Activated naive CD8-positive, alpha-beta T cell treated with anti-CD3 and anti-CD28 coated beads, Interleukin-2, amount 50 U/mL, for 24 hours (primary cell): ENCODE data around the gene KRT38.

Experiments used
- ATAC-seq: fragments of 150-1000 bp; cut with Tn5 transposase; one replicate; pipeline ENCODE4 v1.10.0; 2021
- DNase-seq: peaks from one replicate; pipeline ENCODE4 v3.0.0; 2021
- H3K27ac Mint-ChIP-seq: one replicate; pipeline ENCODE4 v1.8.0; 2021; ENCODE audit warnings: mild to moderate bottlenecking, mixed read lengths
- H3K27me3 Mint-ChIP-seq: one replicate; pipeline ENCODE4 v1.8.0; 2021; ENCODE audit warnings: mixed read lengths
- H3K36me3 Mint-ChIP-seq: one replicate; pipeline ENCODE4 v1.8.0; 2021; ENCODE audit warnings: low read depth, mixed read lengths
- H3K4me1 Mint-ChIP-seq: one replicate; pipeline ENCODE4 v1.8.0; 2021; ENCODE audit warnings: mixed read lengths
- H3K4me3 Mint-ChIP-seq: one replicate; pipeline ENCODE4 v1.8.0; 2021; ENCODE audit warnings: mild to moderate bottlenecking, moderate library complexity, mixed read lengths
- H3K9me3 Mint-ChIP-seq: one replicate; pipeline ENCODE4 v1.8.0; 2021; ENCODE audit warnings: mixed read lengths

KRT38 gene

GRCh38 chr17:41474863-41475262, 34.1 kb upstream of the KRT38 start:
- H3K27me3 Mint-ChIP-seq = no peaks in the 10 kb centered on the region
- ATAC-seq (no peak), DNase-seq (no peak)
- H3K4me3 Mint-ChIP-seq = no peak overlapping the region
- no peaks in the 10 kb centered on the region for H3K36me3 Mint-ChIP-seq
- no peaks in the 10 kb centered on the region for H3K4me1 Mint-ChIP-seq
- no peak overlapping the region for H3K27ac Mint-ChIP-seq
- H3K9me3 Mint-ChIP-seq = no peaks in the 10 kb centered on the region

- no peak for DNase-seq
- Mint-ChIP-seq H3K4me3 (no peak overlapping the region), H3K4me1 (no peaks in the 10 kb centered on the region), H3K36me3 (no peaks in the 10 kb centered on the region), H3K9me3 (no peaks in the 10 kb centered on the region), H3K27me3 (no peaks in the 10 kb centered on the region), H3K27ac (no peak overlapping the region)
- ATAC-seq = no peak
Observed at GRCh38 chr17:41468346-41468745, 27.6 kb upstream of the KRT38 start.

DNA sequence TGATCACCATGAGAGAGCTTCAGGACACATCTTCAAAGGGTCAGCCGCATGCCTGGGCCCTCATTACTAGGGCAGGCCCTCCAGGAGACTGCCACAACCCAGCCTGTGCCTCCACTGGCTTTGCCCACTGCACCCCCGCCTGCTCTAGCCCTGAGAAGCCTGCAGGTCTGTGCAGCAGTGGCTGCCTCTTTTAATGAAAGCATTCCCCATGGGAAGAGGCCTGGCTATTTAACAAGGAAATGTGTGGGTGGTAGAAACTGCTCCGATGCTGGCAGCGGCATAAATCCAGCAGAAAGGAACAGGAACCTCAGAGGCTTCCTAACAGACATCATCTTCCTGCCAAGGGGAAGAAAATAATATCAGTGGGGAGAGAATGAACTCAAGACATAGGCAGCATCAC, 26.8 kb upstream of the KRT38 start:
- H3K4me3 Mint-ChIP-seq = no peak overlapping the region

GRCh38 chr17:41466988-41467387, 26.2 kb upstream of the KRT38 start, which contains the start of gene KRT32:
Gene KRT32 (minus strand): TSS chr17:41467386. CDS start chr17:41467325, 61 bp downstream.
- ATAC-seq = no peak
- DNase-seq = no peak
- no peak within 1 kb of the TSS for H3K27ac Mint-ChIP-seq
- no peaks in the 10 kb centered on the region for H3K4me1 Mint-ChIP-seq
- H3K9me3 Mint-ChIP-seq = no peaks in the 10 kb centered on the region
- no peaks in the 10 kb centered on the region for H3K27me3 Mint-ChIP-seq
- no peak within 1 kb of the TSS for H3K4me3 Mint-ChIP-seq
- H3K36me3 Mint-ChIP-seq = no peaks in the 10 kb centered on the region

More for the DNA sequence above, 26.8 kb upstream of the KRT38 start:
- Mint-ChIP-seq H3K9me3 (no peaks in the 10 kb centered on the region), H3K27ac (no peak overlapping the region), H3K4me1 (no peaks in the 10 kb centered on the region), H3K36me3 (no peaks in the 10 kb centered on the region), H3K27me3 (no peaks in the 10 kb centered on the region)
- ATAC-seq (no peak), DNase-seq (no peak)

GRCh38 chr17:41464682-41465081, 23.9 kb upstream of the KRT38 start:
- DNase-seq = no peak
- no peak overlapping the region for H3K27ac Mint-ChIP-seq

DNA sequence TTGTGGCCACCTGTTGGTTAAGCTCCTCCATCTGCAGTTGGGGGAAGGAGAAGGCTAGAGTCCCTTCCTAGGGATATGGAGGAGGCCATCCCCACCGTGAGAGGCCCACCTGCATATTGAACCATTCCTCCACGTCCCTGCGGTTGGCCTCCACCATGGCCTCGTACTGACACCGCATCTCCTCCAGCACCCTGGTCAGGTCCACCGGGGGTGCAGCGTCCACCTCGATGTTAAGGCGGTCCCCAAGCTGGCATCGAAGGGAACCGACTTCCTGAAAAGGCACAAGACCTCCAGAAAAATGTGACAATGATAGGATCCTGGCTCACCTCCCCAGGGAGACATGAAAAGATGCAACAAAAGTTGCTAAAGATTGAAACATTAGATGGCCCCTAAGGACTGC, 23.4 kb upstream of the KRT38 start:
- ATAC-seq = no peak
- H3K9me3 Mint-ChIP-seq = no peaks in the 10 kb centered on the region
- H3K4me3 Mint-ChIP-seq = no peak overlapping the region
- no peak for DNase-seq
- no peaks in the 10 kb centered on the region for H3K4me1 Mint-ChIP-seq
- H3K36me3 Mint-ChIP-seq = no peaks in the 10 kb centered on the region
- H3K27me3 Mint-ChIP-seq = no peaks in the 10 kb centered on the region
- no peak overlapping the region for H3K27ac Mint-ChIP-seq

More at GRCh38 chr17:41464682-41465081, 23.9 kb upstream of the KRT38 start:
- Mint-ChIP-seq H3K27me3 (no peaks in the 10 kb centered on the region), H3K4me1 (no peaks in the 10 kb centered on the region), H3K4me3 (no peak overlapping the region), H3K9me3 (no peaks in the 10 kb centered on the region), H3K36me3 (no peaks in the 10 kb centered on the region)
- no peak for ATAC-seq

DNA sequence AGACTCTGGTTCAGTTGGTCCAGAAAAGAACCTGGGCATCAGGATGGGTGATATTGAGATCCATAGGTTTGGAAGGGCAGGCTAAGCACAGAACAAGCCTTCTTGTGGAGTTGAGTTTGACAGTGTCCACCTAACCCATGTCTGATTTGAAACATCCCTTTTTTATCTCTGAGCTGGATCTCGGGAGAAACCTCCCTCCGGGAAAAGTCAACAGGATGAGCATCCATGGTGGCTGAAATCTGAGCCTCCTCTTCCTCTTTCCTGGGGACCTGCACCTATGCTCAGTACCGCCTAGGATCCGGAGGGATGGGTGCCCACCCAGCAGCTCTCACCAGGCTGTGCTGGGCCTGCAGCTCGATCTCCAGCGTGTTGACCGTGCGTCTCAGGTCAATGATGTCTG, 23.0 kb upstream of the KRT38 start:
- H3K27me3 Mint-ChIP-seq = no peaks in the 10 kb centered on the region
- no peak overlapping the region for H3K27ac Mint-ChIP-seq
- no peaks in the 10 kb centered on the region for H3K9me3 Mint-ChIP-seq
- H3K4me3 Mint-ChIP-seq = no peak overlapping the region
- no peaks in the 10 kb centered on the region for H3K4me1 Mint-ChIP-seq
- H3K36me3 Mint-ChIP-seq = no peaks in the 10 kb centered on the region
- ATAC-seq (no peak), DNase-seq (no peak)

DNA sequence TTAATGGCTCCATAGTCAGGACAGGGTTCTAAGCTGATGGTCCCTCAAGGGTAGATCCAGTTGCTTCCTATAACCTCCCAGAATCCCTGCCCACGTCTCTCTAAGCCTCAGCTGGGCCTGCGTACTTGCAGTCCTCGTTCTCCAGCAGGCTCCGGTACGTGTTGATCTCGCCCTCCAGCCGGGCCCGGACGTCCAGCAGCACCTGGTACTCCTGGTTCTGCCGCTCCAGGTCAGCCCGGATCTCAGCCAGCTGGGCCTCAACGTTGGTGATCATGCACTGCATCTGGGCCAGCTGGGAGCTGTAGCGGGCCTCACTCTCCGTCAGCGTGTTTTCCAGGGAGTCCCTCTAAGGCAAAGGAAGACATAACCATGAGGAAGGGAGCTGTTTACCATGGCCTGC, 21.9 kb upstream of the KRT38 start:
- H3K27ac Mint-ChIP-seq = no peak overlapping the region
- no peaks in the 10 kb centered on the region for H3K9me3 Mint-ChIP-seq
- no peaks in the 10 kb centered on the region for H3K4me1 Mint-ChIP-seq
- no peak for ATAC-seq
- H3K27me3 Mint-ChIP-seq = no peaks in the 10 kb centered on the region
- H3K36me3 Mint-ChIP-seq = no peaks in the 10 kb centered on the region
- H3K4me3 Mint-ChIP-seq = no peak overlapping the region
- DNase-seq = no peak

DNA sequence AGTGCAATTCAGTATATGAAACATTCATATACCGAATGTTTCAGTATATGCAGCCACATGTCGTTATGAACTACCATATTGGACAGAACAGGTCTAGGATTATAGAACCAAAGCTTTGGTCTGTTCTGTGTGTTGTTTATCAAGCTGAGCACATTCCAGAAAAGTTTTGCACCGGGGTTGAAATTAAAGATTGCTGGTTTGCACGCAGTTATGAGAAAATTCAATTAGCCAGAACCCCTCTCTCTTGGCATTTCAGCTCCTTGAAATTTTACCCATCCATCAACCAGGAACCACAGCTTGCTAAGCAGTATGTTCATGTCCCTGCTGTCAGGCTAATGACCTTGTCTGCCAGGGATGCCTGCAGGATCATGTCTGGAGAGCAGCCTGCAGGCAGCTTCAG, 16.9 kb upstream of the KRT38 start:
- DNase-seq = no peak
- no peak for ATAC-seq
- H3K36me3 Mint-ChIP-seq = no peaks in the 10 kb centered on the region
- H3K4me3 Mint-ChIP-seq = no peak overlapping the region
- H3K27ac Mint-ChIP-seq = no peak overlapping the region
- H3K9me3 Mint-ChIP-seq = no peaks in the 10 kb centered on the region
- H3K27me3 Mint-ChIP-seq = no peaks in the 10 kb centered on the region
- H3K4me1 Mint-ChIP-seq = no peaks in the 10 kb centered on the region

DNA sequence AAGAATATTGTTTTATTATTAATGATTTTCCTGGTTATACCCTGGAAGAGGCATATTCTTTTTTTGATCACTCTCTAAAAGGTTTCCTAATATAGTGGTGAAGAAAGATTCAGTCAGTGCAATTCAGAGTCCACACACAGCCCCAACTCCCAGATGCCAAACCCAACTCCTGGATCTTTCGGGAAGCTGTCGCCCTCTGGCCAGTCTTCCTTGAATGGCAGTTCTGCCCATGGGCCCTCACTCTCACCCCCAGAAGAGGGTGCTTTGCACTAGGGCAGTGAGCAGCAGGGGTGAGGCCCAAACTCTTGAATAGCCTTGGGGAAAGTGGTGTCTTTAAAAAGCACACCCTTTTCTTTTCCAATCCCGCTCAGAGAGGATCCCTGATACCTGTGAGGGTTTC, 15.4 kb upstream of the KRT38 start:
- Mint-ChIP-seq H3K27me3 (no peaks in the 10 kb centered on the region), H3K36me3 (no peaks in the 10 kb centered on the region), H3K9me3 (no peaks in the 10 kb centered on the region), H3K4me1 (no peaks in the 10 kb centered on the region), H3K27ac (no peak overlapping the region), H3K4me3 (no peak overlapping the region)
- ATAC-seq (no peak), DNase-seq (no peak)

DNA sequence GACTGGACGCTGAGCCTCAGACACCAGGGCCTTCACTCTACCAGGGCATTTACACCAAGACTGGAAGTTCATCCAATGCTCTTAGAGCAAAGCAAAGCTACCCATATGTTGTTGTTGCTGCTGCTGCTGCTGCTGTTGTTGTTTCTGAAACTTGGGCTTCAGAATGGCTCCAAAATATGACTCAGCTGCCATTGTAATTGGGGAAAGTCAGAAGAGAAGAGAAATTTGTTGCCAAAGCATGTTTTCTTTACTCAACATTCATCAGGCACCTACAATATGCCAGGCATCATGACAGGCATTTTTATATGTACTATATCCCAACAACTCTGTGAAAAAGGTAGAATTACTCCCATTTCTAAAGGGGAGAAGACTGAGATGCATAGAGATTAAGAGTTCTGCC, 14.5 kb upstream of the KRT38 start:
- DNase-seq = no peak
- H3K27ac Mint-ChIP-seq = no peak overlapping the region
- no peaks in the 10 kb centered on the region for H3K36me3 Mint-ChIP-seq
- H3K9me3 Mint-ChIP-seq = no peaks in the 10 kb centered on the region
- ATAC-seq = no peak
- no peaks in the 10 kb centered on the region for H3K27me3 Mint-ChIP-seq
- H3K4me3 Mint-ChIP-seq = no peak overlapping the region
- H3K4me1 Mint-ChIP-seq = no peaks in the 10 kb centered on the region

- Mint-ChIP-seq H3K27me3 (no peaks in the 10 kb centered on the region), H3K27ac (no peak overlapping the region)
- no peak for ATAC-seq
Observed at GRCh38 chr17:41453066-41453465, 12.3 kb upstream of the KRT38 start.

DNA sequence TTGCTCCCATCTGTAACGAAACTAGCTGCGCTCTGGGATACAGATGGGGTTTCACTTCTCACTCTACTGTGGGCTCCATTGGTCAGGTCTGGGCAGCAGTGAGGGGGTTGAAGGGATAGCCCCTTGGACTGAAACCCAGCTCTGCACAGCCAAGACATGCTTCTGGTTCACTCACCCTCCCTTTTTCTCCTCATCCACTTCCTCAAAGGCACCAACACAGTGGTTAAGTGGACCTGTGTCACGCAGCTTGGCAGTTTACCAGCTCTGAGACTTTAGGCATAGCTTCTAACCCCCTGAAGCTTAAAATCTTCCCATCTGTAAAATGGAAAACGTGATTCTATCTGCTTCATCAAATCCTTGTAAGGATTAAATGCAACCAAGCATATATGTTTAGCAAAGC, 11.5 kb upstream of the KRT38 start:
- Mint-ChIP-seq H3K27me3 (no peaks in the 10 kb centered on the region), H3K4me1 (no peaks in the 10 kb centered on the region), H3K9me3 (no peaks in the 10 kb centered on the region), H3K4me3 (no peak overlapping the region), H3K27ac (no peak overlapping the region), H3K36me3 (no peaks in the 10 kb centered on the region)
- DNase-seq = no peak
- ATAC-seq = no peak

More at GRCh38 chr17:41453066-41453465, 12.3 kb upstream of the KRT38 start:
- Mint-ChIP-seq H3K36me3 (no peaks in the 10 kb centered on the region), H3K4me3 (no peak overlapping the region), H3K4me1 (no peaks in the 10 kb centered on the region), H3K9me3 (no peaks in the 10 kb centered on the region)
- no peak for DNase-seq

DNA sequence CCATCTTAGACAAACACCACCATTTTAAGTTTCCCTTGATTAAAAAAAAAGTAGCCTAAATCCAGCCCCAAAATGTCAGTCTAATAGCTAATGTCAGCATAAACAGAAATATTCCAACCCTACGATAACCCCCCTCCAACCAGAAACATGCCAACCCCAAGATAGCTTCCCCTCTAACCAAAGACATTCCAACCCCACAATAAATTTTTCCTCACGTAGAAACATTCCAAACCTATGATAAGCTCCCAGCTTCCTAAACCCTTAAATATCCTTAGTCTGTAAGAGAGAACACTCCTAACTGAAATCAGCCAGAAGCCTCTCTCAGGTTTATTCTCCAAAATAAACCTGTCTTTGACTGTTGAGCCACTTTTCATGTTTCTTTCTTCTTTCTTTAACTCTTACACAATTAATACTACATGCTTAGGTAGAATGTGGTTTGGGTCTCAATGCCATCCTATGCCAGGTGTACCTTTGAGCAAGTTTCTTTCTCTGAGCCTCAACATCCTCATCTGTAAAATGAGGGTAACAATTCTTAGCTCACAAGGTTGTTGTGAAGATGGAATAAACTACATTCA, 10.5 kb upstream of the KRT38 start:
- no peak for DNase-seq
- no peak overlapping the region for H3K4me3 Mint-ChIP-seq
- no peaks in the 10 kb centered on the region for H3K9me3 Mint-ChIP-seq
- H3K36me3 Mint-ChIP-seq = no peaks in the 10 kb centered on the region
- H3K4me1 Mint-ChIP-seq = no peaks in the 10 kb centered on the region
- H3K27ac Mint-ChIP-seq = no peak overlapping the region
- H3K27me3 Mint-ChIP-seq = peaks cover 1% of the 10 kb centered on the region
- no peak for ATAC-seq

GRCh38 chr17:41449008-41449407, 8.2 kb upstream of the KRT38 start:
- DNase-seq = no peak
- no peaks in the 10 kb centered on the region for H3K4me1 Mint-ChIP-seq
- no peak for ATAC-seq
- H3K27ac Mint-ChIP-seq = no peak overlapping the region
- no peak overlapping the region for H3K4me3 Mint-ChIP-seq
- H3K27me3 Mint-ChIP-seq = peaks cover 1% of the 10 kb centered on the region
- H3K9me3 Mint-ChIP-seq = no peaks in the 10 kb centered on the region
- H3K36me3 Mint-ChIP-seq = no peaks in the 10 kb centered on the region

DNA sequence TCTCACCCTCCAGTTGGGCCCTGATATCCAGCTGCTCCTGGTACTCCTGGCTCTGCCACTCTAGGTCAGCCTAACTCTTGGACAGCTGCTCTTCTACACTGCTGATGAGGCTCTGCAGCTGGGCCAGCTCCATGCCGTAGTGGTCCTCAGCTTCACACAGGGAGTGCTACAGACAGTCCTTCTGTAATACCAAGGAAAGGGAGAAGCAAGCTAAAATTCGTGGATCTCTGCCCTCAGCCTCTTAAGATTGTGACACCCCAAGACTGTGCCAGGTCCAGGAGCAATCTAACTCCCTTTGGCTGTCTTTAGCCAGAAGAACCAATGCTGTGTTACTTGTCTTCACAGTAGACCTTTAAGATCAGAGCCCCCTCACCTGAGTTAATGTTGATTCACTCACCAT, 7.7 kb upstream of the KRT38 start:
- Mint-ChIP-seq H3K27me3 (peaks cover 1% of the 10 kb centered on the region), H3K36me3 (no peaks in the 10 kb centered on the region), H3K4me3 (no peak overlapping the region), H3K27ac (no peak overlapping the region), H3K4me1 (no peaks in the 10 kb centered on the region), H3K9me3 (no peaks in the 10 kb centered on the region)
- ATAC-seq (no peak), DNase-seq (no peak)
